DMS114 treated with DMSO at 0.1 percent for 48 hours (cell line): ENCODE data around the gene GALNT12.

Experiments
- DNase-seq: peaks from one replicate; lab custom pipeline; 2025; ENCODE audit not compliant: unreplicated experiment; lab: John Stamatoyannopoulos, UW

The GALNT12 gene

DNA sequence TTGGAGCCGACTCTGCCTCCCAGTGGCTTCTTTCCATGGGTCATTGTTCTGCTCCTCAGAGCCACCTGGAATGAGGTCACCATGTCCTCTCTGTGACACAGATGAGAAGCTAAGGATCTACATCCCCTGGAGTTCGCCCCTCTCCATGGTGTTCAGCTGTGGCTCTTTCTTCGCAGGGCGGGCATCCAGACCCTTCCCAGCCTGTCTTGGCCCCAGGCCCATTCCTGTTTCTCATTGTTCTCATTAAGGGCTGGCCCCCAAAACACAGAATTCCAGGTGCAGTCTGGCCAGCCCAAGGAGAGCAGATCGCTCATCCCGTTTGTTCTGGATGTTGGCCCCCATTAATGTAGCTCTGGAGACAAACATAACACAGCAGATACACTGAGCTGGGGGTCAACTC lies 69.8 kb downstream of the GALNT12 start:
- no peak for DNase-seq

DNA sequence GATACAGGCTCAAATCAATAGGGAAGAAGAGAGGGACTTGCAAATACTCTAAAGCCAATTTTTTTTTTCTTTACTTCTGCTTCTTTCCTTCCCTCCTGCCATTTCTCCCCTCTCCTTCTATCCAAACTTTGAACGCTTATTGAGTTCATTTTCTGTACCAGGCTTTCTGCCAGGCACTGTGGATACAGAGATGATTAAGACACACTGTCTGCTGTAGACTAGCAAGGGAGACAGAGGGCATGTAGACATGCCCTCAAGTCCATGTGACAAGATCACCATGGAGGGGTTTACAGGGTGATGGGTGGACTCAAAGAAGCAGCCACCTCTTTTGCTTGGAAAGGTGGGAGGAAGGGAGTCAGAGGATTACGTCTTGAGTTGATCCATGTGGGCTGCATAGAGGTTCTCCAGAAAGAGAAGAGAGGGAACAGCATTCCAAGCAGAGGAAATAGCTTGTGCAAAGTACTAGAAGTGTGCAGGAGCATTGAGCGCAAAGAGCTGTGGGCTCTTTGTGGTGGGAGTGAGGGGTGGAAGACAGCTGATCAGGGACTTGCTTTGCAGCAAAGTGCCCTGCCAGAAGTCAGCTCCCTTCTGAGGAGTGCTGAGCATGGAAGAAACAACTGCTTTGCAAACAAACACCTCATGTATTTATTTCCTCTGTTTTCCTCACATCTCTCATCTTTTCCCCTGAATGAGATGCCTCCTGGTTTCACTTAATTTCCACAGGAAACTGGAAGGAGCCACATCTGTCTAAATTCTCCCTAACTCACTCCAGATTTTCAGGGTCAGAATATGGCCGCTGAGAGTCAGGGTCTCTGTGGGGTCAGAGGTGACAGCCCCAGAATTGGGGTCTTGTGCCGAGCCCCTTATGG lies 71.9 kb downstream of the GALNT12 start:
- no peak for DNase-seq

DNA sequence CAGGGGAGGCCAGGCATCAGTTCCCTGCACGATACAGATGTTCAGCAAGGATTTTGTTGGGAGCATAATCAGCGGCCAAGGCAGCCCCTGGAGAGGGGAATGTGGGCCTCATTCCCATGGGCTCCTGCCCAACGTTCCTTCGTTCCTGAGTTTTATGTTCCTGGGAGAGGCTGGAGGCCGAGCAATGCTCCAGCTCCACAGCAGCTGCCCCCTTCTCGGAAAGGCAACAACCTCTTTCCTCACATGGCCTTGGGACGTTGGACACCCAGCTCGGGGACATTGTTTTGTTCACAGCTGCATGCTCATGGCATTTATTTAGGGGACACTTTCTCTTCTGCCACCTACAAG lies 72.5 kb downstream of the GALNT12 start:
- no peak for DNase-seq

DNA sequence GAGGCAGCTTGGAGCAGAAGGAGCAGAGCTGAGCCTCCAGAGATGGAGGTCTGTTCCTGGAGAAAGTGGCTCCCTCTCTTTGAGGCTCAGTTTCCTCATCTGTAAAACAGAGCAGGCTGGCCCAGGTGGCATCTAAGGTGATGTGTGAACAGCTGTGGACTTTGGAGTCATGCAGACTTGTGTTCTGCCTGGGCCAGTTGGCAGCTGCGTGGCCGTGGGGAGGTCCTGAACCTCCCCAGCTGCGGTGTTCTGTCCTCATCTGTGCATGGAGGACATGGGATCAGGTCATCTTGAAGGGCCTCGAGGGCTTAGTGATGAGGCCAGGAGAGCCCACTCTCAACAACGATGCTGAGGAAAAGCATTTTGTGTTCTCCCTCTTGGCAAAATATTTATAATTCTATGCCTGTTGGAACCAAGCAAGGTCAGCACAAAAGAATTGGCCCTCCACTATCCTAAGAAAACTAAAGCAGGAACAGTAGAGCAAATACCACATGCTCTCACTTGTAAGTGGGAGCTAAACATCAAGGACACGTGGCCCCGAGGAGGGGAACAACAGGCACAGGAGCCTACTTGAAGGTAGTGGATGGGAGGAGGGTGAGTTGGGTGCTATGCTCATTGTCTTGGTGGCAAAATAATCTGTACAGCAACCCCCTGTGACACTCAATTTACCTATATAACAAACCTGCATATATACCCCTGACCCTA lies 73.0 kb downstream of the GALNT12 start:
- DNase-seq: no peak

DNA sequence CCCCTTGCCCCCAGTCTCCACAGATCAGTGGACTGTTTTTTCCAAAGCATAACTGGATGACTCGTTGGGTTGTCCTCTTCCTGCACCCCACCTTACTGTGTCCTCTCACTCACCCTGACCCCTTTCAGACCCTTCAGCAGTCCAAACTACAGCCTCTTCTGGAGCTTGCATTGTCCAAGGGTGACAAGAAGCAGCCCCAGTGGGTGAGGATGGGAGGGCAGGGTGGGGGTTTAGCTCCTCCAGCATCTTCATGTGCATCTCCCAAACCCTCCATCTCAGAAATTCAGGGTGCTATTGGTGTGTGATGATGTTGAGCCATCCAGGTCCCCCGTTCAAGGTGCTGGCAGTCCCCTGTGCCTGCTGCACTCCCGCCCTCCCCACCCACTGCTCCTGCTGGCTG lies 73.9 kb downstream of the GALNT12 start:
- no peak for DNase-seq

DNA sequence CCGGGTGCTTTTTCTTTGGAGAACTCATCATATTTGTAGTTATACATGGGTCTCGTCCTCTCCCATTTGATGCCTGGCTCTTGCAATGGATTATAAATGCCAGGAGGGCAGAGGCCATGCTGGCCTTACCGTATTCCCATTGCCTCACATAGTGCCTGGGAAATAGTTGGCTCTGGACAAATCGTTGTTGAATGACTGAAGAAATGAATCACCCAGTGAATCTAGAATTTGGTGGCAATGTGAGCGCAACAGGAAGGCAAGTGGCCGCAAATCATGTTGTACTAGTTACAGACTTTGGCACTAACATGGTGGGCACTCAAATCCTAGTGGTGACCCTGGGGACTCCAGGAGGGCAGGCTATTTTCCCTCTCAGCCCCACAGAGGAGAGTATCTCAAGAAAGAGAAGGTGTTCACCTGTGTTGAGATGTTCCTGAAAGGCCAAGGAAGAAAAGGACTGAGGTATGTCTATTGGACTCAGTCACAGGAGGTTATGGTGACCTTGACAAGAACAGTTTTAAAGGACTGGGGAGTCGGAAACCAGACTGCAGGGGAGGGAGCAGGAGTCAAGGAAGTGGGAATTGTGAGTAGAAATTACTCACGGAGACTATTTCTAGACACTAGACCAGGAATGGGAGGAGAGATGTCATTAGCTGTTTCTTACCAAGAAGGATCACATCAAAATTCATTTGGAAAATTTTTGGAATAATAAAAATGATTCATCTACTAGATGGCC lies 74.5 kb downstream of the GALNT12 start:
- DNase-seq: no peak

DNA sequence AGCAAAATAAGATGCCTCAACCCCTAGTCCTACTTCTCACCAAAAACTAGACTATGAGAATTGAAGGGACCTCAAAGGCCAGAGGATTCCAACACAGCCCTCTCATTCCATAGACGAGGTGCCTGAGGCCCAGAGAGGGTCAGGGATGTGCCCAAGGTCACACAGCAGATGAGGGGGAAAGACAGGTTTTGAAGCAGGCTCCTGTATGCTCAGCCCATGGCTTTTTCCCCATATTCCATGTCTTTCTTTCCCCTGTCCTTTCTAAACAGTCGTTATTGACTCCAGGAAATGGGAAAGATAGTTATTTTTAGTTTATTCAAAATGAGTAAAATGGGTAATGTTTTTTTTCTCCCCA lies 75.1 kb downstream of the GALNT12 start:
- DNase-seq: no peak

DNA sequence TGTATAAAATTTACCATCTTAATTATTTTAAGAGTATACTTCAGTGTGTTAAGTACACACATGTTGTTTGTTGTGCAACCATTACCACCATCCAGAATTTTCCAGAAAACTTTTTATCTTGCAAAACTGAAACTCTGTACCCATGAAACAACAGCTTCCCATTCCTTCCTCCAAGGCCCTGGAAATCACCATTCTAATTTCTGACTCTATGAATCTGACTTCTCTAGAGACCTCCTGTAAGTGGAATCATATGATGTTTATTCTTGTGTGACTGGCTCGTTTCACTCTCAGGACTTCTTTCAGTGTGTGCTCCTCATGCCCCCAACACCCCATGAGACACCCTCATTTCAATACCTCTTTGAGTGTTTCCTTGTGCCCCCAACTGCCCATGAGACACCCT lies 75.8 kb downstream of the GALNT12 start:
- DNase-seq: no peak

DNA sequence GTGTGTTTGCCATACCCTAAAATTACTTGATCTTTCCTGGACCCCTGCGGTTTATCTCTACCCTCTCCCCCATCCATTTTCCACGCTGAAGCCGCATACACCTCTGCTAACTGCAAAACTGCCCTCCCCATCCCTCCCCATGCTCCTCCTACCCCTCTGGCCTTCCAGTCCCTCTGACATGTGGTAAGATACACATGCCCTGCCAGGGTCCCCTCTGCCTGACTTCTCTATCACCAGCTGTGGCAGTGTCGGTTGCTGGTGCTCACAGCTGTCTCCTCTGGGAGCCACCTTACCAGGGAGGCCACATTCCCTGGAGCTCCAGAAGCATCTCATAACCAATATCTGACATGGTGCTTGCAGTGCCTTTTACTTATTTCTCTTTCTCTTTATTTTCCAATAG lies 77.4 kb downstream of the GALNT12 start:
- DNase-seq: no peak

DNA sequence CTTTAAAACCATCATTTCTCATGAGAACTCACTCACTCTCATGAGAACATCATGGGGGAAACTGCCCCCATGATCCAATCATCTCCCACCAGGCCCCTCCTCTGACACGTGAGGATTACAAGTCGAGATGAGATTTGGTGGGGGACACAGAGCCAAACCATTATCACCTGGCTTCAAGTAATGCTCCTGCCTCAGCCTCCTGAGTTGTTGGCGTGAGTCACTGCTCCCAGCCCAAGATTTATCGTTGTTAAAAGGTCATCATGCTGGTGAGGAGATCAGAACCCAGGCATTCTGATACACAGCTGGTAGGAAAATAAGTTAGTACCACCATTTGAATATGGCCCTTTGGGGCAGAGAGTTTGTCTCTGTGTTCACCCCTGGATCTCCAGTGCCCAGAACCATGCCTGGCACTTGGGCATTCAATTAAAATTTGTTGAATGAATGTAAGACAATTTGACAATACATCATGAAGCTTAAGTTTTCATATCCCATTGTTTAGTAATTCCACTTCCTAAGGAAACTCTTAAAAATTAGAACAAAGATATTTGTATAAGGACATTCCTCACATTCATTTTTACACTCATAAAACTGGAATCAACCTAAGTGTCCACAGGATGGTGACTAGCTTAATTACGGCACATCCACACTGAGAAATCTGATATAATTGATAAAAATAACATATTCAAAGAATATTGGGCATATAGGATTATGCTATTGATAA lies 78.3 kb downstream of the GALNT12 start:
- DNase-seq: no peak

DNA sequence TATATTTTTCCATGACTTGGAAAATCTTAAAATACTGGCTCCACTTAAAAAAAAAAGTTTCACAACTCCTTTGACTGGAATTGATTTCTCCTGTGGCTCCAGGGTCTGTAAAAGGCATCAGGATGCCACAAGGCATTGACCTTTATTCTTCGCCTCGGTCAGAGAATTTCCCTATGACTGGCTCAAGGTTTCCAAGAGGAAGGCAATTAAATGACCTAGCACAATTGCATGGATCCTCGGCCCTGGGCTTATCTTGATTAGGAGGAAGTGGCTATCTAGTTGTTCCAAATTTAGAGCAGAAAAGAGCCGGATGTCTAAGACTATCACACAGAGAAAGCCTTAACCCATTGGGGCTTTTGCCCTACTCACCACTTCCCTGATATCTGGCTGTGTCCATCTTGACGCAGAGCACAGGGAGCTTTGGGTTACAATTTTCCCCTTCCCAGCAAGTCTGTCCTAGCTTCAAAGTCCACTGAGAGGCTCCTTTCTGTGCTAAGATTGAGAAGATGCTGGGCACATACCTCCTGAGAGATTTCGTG lies 79.3 kb downstream of the GALNT12 start:
- no peak for DNase-seq

DNA sequence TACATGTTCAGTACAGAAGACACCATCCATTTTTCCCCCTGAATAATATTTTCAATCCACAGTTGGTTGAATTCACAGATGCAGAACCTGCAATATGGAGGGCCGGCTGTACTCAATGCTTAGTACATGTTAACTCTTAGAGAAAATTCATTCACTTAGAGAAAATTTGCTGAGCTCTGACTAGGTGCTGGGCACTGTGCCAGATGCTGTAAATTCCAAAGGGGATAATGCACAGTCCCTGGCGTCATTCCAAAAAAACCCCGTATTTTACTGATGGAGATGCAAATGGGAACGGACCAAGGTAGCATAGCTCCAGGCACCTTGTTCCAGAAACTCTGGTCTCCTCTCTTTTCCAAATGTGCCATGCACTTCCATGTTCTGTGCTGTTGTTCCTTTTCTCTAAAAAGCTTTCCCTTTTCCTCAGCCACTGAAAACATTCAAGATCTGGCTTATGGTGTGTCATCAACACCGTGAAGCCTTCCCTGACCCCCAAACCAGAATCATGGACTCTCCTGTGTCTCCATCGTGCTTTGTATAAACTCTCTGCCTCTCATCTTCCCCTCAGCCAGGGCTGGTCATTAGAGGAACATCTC lies 80.5 kb downstream of the GALNT12 start:
- DNase-seq: no peak

DNA sequence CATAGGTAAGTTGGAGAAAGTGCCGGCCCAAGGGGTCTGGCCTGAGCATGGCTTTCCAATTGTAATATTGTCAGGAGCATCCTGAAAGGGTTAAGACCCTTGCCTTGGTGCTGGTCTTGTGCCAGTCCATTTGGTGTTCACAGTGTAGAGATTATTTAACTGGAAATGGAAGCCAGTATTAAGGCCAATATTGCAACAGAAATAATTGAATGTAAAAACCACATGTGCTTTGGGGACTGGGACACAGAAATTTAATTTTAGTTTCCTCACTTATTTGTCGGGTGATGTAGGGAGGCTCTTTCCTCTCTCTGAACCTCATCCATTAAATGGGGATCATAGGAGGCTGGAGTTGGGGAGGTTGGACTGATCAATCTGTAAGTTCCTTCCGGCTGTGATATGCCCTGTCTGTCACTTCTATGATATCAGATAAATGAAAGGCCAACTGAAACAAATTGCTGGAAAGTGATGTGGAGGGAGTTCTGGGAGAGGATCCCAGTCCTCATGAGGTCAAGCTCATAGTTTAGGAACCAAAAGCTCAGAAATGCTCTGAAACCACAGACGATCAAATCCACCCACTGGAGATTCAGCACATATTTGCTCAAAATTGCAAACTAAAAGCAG lies 81.4 kb downstream of the GALNT12 start:
- no peak for DNase-seq

DNA sequence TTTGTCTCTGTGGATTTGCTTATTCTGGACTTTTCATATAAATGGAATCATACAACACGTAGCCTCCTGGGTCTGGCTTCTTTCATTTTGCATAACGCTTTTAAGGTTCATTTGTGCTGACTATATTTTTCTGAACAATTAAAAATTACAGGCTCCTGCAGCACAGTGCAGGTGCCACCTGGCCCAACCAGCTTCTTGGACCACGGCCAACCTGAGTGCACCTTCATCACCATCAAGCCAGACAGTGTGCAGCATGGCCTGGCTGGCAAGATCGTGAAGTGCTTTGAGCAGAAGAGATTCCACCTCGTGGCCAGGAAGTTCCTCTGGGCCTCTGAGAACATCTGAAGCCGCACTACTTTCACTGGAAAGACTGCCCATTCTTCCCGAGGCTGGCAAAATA lies 82.8 kb downstream of the GALNT12 start:
- DNase-seq: no peak

DNA sequence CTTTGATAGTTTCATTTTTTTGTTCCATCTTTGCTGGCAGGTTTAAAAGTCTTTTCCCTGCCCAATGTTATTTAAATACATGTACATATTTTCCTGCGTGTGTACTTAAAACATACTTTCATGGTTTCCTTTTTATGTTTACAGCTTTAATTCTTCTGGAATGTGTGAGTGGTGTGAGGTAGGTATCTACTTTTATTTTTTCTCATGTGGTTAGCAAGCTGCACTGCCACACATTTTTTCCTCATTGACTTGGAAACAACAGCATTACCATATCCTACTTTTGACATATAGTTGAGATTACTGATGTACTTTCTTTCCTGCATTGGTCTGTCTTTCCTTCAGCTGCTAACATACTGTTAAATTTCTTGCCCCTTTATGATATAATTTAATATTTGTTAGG lies 84.8 kb downstream of the GALNT12 start:
- no peak for DNase-seq

DNA sequence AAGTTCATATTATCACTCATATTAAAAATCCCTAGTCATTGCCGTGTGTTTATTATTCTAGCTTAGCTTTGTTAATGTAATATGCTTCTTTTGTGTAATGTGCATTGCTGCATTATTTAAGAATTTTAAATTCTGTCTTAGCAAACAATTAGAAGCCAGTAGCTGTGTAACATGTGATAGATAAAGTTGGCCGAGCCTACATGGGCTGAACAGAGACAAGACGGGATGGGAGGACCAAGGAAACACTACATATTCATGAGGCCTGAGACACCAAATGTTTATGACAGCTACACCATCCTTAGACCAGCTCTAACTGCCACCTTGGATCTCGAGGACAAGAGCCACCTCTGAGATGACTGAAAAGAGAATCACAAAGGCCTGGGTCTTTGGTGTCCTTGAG lies 85.2 kb downstream of the GALNT12 start:
- DNase-seq: no peak

DNA sequence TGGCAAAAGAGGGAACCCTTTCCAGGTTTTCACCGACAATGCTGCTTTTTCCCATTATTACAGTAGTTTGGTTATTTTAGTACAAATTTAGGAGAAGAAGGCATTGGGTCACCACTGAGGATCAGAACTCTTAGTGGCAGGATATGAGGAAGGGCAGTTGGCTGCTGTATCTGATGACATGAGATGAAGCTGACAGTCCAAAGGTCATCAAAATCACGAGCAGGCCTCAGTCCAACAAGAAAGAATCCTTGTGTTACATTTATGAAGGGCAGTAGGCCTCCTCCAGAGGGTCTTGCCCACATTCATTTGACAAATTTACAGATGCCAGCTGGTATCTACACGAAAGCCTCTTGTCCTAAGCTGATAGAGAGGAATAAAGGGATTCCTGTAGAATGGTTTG lies 86.7 kb downstream of the GALNT12 start:
- no peak for DNase-seq

DNA sequence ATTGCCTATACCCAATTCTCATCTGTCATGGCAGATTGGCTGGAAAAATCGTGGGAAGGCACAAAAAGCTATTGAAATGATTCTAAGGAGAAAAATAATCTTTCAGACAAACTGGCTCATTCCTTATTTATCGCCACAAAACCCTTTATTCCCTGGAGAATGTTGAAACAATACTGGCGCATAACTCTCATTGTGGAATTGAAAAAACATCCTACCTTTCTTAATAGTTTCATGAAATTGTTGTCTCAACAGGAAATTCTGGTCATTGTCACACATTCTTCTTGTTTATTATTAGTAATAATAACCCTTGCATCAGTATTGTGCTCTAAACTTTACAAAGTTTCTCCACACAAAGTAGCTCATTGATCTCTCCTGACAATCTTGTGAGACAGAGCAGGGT lies 87.3 kb downstream of the GALNT12 start:
- DNase-seq: no peak

DNA sequence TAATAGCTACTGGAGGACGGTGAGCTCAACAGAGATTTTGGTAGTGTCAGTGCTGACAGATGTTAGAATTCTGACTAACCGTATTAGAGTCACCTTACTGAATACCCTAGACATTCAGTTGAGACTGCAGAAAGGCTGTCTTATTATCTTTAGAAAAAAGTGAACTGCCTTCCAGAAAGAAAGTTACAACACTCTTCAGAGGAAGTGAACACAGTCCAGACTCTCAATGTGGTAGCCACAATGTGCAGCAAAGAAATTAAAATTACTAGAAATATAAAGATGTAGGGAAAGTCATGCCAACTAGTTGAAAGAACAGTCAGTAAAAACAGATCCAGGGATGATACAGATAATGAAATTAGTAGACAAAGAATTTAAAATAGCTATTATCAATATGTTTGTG lies 89.2 kb downstream of the GALNT12 start:
- no peak for DNase-seq

DNA sequence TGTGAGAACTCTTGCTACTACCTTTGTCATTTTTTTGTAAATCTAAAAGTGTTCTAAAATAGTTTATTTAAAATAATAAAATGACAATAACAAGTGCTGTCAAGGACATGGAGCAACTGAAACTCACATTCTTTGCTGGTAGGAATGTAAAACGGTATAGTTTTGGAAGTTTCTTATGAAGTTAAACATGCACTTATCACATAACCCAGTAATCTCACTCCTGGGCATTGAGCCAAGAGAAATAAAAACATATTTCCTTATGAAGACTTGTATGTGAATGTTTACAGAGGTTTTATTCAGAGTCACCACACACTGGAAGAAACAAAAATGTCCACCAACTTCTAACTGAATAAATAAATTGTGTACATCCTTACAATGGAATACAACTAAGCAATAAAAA lies 90.3 kb downstream of the GALNT12 start:
- DNase-seq: no peak
